ENCODE results near the gene HABP2. TPM values are rescaled to one million over a fixed set of nuclear protein-coding genes. Genes with fewer than 3 reads are reported as not detected.

HABP2 gene
- not detected in 2 replicates for total RNA-seq

DNA sequence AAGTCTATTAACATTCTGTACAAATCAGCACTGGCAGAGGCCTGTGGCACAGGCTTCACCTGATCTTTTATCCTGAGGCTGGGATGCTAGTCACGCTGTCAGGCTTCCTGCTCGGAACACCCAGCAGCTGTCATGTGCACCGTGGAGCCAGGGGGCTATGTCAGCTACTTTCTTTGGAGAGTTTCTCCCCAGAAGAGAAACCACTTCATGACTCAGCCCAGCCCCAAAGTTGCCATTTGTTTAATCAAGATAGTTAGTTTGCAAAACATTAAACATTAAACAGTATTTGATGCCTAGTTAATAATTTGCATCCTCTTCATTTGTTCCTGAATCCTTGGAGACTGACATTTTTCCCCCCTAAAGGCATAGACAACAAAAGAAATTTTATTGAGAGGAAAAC lies at the start of gene HABP2:
Gene HABP2, plus strand, starts transcription at position 353 of the 400 bp plus-strand sequence. CDS start 69 bp downstream, outside the sequence.
- intact Hi-C loops (cut with micrococcal nuclease) = no loop called here

- intact Hi-C loops (cut with micrococcal nuclease) = no loop called here
These were observed 48.9 kb upstream of the HABP2 start for GRCh38 chr10:113503930-113504329.

GRCh38 chr10:113504423-113504822 lies 48.4 kb upstream of the HABP2 start:
- intact Hi-C loops (cut with micrococcal nuclease) = no loop called here

GRCh38 chr10:113506476-113506875 lies 46.4 kb upstream of the HABP2 start:
- intact Hi-C loops (cut with micrococcal nuclease) = no loop called here

- intact Hi-C loops (cut with micrococcal nuclease) = no loop called here
These were observed 41.4 kb upstream of the HABP2 start for GRCh38 chr10:113511419-113511818.

DNA sequence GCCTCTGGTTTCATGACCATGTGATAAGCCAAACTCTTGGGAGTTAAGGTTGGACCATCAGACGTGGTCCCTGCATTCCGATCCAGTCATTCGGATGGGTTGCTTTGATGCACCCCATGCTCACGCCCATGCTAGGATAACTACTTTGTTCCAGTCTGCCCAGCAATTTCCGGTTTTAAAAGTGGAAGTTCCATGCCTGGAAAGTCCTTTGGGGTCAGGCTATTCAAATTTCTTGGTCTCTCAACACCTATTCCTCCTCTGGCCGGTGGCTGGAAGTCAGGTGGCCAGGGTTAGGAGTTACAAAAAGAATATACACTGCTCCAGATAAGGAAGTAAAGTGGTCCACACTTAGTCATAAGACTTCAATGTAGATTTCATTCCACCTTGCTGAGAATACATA lies 37.7 kb upstream of the HABP2 start:
- intact Hi-C loops (cut with micrococcal nuclease) = no loop called here

DNA sequence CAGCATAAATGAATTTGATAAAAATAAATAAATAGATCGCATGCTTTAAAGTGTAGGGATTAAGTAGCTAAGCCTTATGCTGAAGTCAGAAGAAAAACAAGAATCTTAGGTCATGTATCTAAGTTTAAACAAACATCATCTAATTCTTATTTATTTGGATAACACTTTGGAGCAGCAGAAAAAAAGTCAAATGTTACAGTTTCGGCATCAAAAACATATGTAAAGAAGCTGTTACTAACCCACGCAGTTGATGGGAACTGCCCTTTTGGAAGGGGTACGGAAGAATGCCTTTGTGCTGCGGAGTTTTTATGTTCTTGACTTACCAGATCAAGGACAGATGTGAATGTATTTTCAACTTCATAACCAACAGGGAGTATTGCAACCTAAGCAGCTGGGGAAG lies 37.3 kb upstream of the HABP2 start:
- intact Hi-C loops (cut with micrococcal nuclease) = no loop called here

DNA sequence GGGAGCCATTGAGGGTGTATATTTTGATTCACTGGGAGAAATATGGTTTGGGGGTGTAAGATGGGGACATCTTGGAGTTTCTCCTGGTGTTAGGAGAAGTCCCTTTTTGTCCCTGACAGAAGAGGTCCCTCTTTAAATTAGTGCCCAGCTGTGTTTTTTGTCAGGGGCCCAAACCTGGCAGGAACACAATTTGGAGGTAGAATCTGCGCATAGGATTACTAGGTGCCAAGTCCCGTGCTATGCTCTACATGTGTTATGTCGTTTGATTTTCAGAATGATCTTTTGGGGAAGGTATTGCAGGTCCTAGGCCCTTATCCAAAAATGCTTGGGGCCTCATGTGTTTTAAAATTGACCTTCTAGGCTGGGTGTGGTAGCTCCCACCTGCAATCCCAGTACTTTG lies 36.8 kb upstream of the HABP2 start:
- intact Hi-C loops (cut with micrococcal nuclease) = no loop called here

DNA sequence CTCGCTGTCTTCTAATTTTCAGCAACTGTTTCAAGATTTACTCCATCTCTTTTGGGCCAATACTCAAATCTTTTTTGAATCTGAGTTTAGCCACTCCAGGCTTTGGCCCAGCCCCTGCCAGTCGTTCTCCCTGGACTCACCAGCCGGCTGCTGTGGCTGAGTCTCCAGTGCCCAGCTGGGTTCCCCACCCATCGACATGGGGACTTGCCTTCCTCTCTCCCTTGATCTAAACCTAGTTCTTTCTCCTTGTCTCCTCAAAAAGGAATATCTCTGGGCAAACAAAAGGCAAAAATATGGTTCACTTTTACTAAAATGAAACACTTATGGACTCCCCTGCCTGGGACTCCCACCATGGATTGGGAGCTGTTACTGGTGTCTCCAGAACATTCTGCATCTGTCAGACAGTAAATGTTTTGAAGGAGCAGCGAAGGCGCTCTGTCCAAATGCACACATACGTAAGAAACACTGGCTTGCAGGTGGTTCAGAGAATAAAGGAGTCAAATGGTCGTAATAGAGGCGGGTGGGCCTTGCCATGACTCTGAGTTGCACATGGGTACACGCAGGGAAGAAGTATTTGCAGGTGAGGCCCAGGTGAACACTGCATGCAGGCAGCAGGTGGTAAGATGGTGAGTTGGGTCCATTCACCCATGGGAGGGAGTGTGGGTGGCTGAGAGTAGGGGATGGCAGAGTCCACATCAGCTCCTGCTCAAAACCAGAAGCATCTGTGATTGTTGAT lies 35.5 kb upstream of the HABP2 start:
- intact Hi-C loops (cut with micrococcal nuclease) = no loop called here

- intact Hi-C loops (cut with micrococcal nuclease) = no loop called here
These were observed 35.0 kb upstream of the HABP2 start for GRCh38 chr10:113517901-113518260.

DNA sequence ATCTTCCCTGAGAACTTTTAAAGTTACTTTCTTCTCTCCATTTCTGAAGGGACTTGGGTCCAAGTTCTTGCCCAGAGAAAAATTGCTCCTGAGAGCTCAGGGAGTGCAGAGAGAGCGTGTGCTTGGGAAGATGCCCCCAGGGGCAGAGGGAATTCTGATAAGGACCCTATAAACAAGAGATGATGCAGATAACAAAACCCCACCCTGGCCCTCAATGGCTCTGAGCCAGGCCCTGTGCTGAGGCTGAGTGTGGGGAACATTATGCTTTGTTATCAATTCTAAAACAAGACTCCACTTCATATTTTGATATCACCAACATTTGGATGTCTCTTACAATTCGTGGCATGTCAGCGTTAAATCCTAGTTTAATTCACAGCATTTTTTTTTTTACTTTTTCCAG lies 34.4 kb upstream of the HABP2 start:
- intact Hi-C loops (cut with micrococcal nuclease) = no loop called here

DNA sequence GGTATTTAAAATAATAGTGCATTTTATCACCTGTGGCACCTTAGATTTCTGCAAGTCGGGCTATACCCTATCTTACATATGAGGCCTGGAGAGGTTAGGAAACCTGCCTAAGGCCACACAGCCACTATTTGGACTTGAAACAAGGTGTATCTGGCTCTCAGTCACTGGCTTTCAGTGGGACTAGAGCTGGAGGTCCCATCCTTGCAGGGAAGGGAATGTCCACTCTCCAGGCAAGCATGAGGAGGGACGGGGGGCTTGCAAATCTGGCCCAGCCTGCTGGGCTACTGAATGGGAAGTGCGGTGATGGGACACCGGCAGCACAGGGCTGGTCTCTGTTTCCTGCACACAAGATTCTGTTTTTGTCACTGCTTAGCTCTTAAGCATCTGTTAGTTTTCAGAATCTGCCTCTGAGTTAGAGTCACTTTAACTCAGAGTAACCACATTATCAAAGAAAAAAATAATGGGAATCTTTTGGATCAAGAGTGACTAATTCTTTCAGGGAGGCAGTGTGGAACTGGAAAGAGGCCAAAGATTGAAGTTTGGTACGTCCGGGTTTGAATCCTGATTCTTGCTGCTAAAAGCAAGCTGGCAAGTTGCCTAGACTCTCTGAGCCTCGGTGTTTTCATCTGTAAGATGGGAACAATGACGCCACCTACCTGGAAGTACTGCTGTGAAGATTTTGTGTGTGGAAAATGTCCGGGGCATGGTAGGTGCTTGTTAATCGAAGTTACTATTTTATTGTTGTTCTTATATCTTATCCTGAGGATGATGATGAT lies 33.8 kb upstream of the HABP2 start:
- intact Hi-C loops (cut with micrococcal nuclease) = no loop called here

GRCh38 chr10:113519681-113520115 lies 33.2 kb upstream of the HABP2 start:
- intact Hi-C loops (cut with micrococcal nuclease) = no loop called here

DNA sequence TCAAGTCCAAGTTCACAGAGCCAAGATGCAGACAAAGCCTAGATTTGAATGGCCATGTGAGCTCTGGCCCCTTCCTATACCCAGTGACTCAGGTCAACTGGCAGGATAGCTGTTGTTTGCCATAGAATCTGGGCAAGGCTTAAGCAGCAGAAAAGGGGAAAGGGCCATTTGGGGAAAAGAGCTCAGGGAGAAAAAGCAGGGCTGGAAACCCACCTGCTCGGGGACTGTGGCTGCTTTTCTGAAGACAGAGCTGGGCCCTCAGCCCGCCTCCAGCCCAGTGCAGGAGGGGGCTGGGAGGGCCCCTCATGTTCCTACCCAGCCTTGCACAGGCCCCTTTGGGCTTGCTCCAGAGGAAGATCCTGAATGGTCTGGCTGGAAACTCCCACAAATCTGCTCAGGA lies 32.6 kb upstream of the HABP2 start:
- intact Hi-C loops (cut with micrococcal nuclease) = no loop called here

- intact Hi-C loops (cut with micrococcal nuclease) = loop anchor here (1.0 kb wide), 1 partner anchor 42 kb away; no protein-coding TSS in a partner anchor
These were observed 32.0 kb upstream of the HABP2 start for GRCh38 chr10:113520690-113521474.

GRCh38 chr10:113521475-113521795 lies 31.4 kb upstream of the HABP2 start:
- intact Hi-C loops (cut with micrococcal nuclease) = loop anchor here (1.0 kb wide), 1 partner anchor 42 kb away; no protein-coding TSS in a partner anchor

DNA sequence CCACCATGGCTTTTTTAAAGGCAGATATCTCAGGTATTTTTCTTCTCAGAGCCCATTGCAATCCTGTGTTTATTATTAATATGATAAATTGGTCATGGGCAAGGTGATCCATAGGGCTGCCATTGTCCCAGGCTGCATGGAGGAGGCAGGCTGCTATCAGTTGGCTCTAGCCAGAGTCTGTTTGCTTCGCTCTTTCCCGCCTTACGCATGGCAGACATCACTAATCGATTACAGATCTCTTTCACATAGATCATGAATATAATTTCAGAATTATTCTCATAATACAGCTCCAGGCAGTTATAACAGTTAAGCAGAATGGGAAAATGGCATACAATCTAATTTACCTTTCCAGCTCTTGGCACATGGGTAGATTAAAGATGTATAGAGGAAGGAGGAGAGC lies 30.4 kb upstream of the HABP2 start:
- intact Hi-C loops (cut with micrococcal nuclease) = no loop called here

GRCh38 chr10:113523071-113523470 lies 29.8 kb upstream of the HABP2 start:
- intact Hi-C loops (cut with micrococcal nuclease) = no loop called here

- intact Hi-C loops (cut with micrococcal nuclease) = no loop called here
These were observed 29.2 kb upstream of the HABP2 start for GRCh38 chr10:113523628-113524027.

DNA sequence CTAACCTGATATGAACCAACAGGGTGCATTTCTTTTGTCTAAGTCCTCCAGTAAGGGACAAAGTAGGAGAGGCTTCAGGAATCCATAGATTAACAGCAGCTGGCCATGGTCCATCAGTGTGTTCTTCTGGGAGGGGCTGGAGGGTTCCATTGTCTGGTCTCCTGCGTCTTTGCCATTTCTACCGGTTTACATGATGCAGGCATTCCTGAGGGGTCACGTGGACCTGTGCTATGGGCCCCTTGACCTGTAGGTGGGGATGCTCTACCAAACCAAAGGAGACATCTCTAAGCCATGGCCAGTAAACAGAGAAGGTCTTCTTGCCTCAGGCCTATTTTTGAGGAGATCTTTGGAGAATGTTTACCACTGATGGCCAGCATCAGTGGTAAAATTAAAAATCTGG lies 28.7 kb upstream of the HABP2 start:
- intact Hi-C loops (cut with micrococcal nuclease) = no loop called here

GRCh38 chr10:113524539-113525490 lies 28.0 kb upstream of the HABP2 start:
- intact Hi-C loops (cut with micrococcal nuclease) = no loop called here
